Globus pallidus (tissue), 1 donor: ENCODE results near the gene GRIN2A.
"Not testable (repeated sequence)": the region's sequence is repeated elsewhere in the genome, so short reads cannot be mapped to it uniquely, and the experiment has no call there.

Experiments used
- DNase-seq: peaks from one replicate; pipeline ENCODE4 v3.0.0-alpha.2; 2015; ENCODE audit warnings: low spot score

Gene GRIN2A

GRCh38 chr16:9911989-9912388, 270.2 kb downstream of the GRIN2A start:
- no peak for DNase-seq

DNA sequence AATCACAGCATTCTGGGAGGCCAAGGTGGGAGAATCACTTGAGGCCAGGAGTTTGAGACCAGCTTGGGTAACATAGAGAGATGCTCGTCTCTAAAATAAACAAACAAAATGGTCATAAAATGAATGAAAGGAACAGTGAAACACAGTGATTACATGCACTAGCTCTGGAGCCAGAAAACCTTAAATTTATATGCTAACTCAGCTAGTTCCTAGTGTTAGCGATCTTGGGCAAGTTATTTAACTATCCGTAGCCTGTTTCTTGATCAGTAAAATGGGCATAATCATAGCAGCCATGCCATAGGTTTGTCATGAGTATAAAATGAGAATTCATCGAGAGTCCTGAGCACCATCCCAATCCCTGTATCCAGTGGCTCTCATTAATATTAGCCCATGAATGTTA, 271.0 kb downstream of the GRIN2A start:
- no peak for DNase-seq

DNA sequence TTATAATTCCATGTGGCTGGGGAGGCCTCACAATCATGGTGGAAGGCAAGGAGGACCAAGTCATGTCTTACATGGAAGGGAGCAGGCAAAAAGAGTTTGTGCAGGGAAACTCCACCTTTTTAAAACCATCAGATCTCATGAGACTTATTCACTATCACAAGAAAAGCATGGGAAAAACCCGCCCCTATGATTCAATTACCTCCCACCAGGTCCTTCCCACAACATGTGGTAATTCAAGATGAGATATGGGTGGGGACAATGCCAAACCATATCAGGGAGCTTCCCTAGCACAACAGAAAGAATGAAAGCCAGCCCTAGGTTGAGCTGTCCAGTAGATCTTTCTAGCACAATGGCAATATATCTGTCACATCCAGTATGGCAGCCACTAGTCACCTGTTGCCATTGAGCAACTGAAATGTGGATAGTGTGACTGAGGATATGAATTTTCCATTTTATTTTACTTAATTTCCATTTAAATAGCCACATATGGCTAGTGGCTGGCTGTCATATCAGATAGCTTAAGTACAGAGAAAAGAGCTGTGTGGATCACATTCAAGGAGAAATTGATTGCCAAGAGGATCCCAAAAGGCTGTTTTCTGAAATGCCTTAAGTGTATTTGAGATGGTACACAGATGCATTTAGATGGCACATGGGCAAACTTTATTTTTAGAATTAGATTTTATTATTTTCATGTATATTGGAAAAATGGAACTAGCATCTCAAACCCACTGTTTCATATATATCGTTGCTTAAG, 273.0 kb downstream of the GRIN2A start:
- no peak for DNase-seq

DNA sequence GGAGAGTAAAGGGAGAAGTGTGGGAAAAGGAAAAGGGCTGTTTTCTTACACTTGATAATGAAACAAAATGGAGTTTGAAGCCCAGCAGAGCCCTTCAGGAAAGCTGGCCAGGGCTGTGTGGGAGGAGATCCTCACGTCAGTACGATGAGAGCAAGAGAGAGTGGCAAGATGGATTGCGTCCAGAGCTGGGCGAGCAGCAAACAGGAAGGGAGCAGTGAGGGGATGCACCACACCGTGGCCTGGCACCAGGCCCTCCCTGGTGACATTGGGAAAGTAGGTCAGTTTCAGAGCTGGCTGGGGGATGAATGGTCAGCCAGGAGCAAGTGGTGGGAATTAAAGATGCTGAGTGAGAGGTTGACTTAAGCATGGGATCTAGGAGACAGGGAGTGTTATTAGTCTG, 273.6 kb downstream of the GRIN2A start:
- no peak for DNase-seq

- no peak for DNase-seq
These were observed 274.5 kb downstream of the GRIN2A start for GRCh38 chr16:9907752-9908151.

DNA sequence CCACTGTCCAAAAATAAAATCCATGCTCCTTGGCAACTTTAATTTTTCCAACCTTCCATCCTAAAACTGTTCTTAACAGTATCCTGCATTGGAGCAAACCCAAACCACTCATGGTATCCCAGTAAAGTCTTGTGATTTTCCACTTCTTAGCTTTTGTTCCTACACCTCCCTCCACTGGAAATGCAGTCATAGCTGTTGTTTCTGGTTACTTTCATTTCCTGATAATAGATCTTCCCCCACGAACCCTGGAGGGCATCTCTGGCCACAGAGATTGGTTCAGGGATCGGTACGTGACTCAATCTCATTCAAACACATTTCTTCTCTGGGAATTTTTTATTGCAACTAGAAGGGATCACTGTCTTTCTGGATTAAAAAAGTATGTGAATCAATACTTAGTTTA, 276.0 kb downstream of the GRIN2A start:
- no peak for DNase-seq

- no peak for DNase-seq
These were observed 277.7 kb downstream of the GRIN2A start for GRCh38 chr16:9904526-9904925.

DNA sequence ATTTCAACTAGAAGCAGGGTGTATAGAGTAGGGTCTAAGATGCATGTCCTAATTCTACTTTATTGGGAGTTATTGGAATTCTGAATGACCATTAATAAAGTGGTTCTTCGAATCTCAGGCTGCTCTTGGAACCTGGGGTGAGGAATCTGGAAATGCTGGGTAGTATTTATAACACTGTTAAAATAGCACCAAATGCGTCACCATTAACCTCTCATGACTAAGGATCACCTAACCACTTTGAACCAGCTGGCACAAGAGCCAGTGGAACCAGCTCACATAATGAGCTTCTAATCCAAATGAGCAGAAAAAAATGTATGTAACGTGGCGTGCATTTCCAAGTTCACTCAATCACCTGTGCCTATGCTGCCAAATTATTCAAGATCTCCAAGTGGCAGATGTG, 281.7 kb downstream of the GRIN2A start:
- no peak for DNase-seq

DNA sequence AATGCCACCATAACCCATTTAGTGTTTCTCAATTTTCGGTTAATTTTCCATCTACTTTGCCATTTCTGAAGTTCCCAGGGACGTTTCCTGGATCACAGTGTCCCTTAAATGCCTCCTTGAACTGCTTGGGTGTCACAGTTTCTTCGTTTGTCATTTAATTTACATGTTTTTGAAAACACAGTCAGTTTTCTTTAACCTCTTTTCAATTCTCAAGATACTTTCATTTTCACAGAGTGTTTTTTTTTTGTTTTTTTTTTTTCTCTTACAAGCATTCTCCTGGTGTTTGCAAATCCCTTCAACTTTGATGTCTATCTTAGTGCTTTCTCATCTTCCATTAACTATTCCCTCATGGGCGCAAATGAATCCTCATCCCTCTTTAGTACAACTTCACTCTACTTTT, 283.7 kb downstream of the GRIN2A start:
- DNase-seq: no peak

- DNase-seq: no peak
These were observed 284.1 kb downstream of the GRIN2A start for GRCh38 chr16:9898124-9898523.

DNA sequence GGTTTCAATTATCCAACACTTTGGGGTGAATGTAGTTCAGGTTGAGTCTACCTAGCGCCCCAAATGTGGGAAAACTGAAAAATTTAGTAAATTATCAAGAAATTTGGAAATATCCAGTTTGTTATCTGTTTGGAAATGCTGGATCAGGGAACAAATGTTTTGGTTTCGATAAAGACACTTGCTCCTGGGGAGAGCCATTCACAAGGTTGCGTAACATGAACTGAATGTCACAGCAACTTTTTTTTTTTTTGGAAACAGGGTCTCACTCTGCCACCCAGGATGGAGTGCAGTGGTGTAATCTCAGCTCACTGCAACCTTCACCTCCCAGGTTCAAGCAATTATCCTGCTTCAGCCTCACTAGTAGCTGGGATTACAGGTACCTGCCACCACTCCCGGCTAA, 286.4 kb downstream of the GRIN2A start:
- no peak for DNase-seq

DNA sequence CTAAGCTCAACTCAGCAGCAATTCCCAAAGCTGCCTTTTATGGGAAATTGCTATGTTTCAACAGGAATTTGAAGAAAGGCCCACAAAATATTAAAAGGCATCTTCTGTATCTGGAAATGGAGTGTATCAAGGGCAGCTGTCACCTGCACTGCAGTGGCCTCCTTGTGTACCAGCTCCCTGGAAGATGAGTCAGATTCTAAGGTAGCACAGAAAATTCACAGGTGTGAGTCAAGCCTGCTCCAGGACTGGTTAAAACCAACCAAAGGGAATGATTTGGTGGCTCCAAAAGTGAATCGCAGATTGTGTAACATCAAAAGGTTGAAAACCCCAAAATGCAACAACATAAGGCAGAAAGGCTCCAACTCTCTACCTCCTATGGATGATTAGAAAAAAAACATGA, 296.4 kb downstream of the GRIN2A start:
- DNase-seq: no peak

- peak; percentile 28 for DNase-seq
These were observed 296.8 kb downstream of the GRIN2A start for GRCh38 chr16:9885467-9885866.

GRCh38 chr16:9875981-9876380, 306.2 kb downstream of the GRIN2A start:
- DNase-seq: not testable (repeated sequence)

GRCh38 chr16:9874219-9874618, 308.0 kb downstream of the GRIN2A start:
- no peak for DNase-seq

DNA sequence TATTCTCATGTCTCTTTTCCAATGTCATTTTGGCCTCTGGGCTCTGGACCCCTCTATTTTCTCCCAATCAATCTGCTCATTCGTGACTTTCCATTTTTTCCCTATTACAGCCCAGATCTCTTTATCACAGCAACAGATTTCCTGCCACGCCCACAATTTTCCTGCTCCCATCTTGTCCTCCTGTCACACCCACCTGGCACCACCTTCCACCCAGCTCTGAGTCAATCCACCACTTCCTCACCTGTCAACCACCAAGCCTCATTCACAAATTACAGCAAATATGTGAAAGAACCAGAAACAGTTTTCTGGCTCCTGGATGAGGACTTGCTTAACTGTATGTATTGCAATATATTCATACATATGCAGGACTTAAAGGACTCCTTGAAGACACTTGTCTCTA, 311.3 kb downstream of the GRIN2A start:
- no peak for DNase-seq

- no peak for DNase-seq
These were observed 312.5 kb downstream of the GRIN2A start for GRCh38 chr16:9869776-9870175.

GRCh38 chr16:9868606-9869149, 313.6 kb downstream of the GRIN2A start:
- DNase-seq: no peak

GRCh38 chr16:9867176-9867575, 315.1 kb downstream of the GRIN2A start:
- DNase-seq: no peak

DNA sequence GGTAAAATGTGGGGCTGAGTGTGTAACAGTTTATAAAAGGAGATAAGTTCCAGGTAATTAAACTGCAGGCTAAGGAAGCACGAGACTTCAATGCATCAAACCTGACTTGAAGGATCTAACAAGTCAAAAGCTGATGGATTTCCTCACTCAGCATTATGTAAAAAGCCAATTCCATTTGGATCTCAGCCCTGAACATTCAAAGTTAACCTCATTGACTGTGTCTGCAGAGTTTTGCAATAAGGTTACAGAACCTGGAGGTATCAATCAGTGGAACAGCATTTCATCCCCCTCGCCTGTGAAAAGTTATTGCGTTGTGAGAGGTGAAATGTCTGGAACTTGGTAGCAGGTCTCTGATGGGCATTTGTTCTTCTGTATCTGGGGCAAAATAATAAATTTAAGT, 317.8 kb downstream of the GRIN2A start:
- no peak for DNase-seq

DNA sequence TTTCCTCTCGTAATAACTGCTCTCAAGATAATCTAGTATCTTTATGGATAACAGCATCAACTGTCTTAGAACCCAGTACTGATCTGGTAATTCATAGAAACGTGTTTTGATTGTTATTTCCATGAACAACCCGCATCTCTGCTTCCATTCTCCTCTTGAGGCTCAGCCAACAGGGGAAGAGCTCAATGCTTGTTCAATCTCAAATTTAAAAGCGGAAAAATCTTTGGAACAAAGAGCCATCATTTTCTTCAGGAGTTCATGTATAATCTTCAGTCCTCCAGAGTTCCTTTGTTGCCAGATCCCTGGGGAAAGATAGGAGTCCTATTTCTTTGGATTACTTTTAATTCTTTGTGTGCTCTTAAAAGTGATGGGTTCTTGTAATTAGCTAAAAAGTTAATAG, 319.9 kb downstream of the GRIN2A start:
- DNase-seq: no peak

DNA sequence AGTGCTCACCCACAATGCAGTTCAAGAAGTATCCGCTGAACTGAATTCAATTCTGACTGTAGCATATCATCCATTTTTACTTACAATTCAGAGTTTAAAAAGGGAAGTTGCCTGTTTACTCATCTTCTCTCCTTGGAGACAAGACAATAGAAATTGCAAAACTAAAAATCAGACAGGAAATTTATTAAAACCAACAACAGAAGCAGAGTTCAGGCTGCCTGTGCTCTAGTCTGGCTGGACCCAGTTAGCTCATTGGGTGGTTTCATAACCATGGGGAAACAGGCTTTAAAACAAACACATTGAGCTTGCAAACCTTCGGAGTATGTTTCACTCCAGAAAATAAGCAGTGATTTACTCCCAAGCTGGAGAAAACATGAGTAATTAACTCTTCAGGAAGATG, 321.4 kb downstream of the GRIN2A start:
- DNase-seq: no peak

- DNase-seq: no peak
These were observed 322.4 kb downstream of the GRIN2A start for GRCh38 chr16:9859701-9860327.

DNA sequence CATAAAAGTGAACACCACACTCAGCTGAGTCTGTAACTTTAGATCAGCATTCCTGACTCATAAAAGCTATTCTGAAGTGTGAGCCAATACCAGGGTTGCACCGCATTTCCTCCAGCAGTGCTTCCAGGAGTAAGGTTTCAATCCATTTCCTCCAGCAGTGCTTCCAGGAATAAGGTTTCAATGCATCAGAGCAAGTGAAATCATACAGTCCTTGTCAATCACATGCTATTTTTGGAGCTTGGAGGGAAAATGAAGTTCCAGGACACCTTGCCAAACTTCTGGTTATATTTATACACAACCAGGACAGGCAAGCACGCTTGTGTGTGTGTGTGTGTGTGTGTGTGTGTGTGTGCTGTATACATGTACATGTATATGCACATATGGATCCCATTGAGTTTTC, 327.6 kb downstream of the GRIN2A start:
- no peak for DNase-seq
